OCI-LY1 (cell line): ENCODE data around the gene TRAPPC3.

ENCODE experiments used
- EZH2 ChIP-seq: fragments of 200-600 bp; sonication (generic), shearing (Covaris generic); IDR thresholded peaks from 2 replicates; pipeline ENCODE4 v1.8.0; 2017; ENCODE audit warnings: borderline replicate concordance, mixed run types, mild to moderate bottlenecking, antibody characterized with exemption, low read length, moderate library complexity, mixed read lengths
- TF ChIP-seq, protein P1 (sequence below): fragments of 200-600 bp; sonication (generic), shearing (Covaris generic); IDR thresholded peaks from 2 replicates; pipeline ENCODE4 v1.5.1; 2017; ENCODE audit warnings: mild to moderate bottlenecking, antibody characterized with exemption, low read length, moderate library complexity, mixed read lengths

- TF ChIP-seq EZH2 = no peak
- TF ChIP-seq, protein P1, sequence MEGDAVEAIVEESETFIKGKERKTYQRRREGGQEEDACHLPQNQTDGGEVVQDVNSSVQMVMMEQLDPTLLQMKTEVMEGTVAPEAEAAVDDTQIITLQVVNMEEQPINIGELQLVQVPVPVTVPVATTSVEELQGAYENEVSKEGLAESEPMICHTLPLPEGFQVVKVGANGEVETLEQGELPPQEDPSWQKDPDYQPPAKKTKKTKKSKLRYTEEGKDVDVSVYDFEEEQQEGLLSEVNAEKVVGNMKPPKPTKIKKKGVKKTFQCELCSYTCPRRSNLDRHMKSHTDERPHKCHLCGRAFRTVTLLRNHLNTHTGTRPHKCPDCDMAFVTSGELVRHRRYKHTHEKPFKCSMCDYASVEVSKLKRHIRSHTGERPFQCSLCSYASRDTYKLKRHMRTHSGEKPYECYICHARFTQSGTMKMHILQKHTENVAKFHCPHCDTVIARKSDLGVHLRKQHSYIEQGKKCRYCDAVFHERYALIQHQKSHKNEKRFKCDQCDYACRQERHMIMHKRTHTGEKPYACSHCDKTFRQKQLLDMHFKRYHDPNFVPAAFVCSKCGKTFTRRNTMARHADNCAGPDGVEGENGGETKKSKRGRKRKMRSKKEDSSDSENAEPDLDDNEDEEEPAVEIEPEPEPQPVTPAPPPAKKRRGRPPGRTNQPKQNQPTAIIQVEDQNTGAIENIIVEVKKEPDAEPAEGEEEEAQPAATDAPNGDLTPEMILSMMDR = peak; percentile 41; the same call in 1 of the 2 replicates
These were observed 11.7 kb upstream of the TRAPPC3 start for GRCh38 chr1:36160949-36161485.
